ENCODE results near the gene SMARCD3.

Gene SMARCD3

GRCh38 chr7:151207804-151208203 is 40.7 kb downstream of the SMARCD3 start:
- no peak for DNase-seq

GRCh38 chr7:151207315-151207714 is 41.2 kb downstream of the SMARCD3 start:
- no peak for DNase-seq

- no peak for DNase-seq
Observed at GRCh38 chr7:151206914-151207313, 41.6 kb downstream of the SMARCD3 start.

DNA sequence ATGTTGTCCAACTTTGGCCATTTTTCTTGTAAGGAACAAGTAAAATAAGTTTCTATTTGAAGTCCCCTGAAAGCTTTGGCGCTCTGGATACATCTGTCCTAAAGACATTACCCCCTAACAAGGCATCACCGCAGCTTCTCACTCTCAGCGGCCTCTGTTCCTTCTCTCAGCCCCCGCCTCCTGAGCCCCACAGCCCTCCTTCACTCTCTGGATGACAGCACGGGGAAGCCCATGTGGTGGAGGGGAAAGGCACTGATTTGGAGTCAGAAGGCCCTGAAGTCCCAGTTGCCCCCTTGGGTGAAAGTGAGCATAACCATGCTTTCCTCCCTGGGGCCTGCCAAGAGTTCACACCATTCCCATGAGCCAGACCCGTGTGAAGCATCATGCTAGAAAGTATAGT is 42.8 kb downstream of the SMARCD3 start:
- DNase-seq = no peak

DNA sequence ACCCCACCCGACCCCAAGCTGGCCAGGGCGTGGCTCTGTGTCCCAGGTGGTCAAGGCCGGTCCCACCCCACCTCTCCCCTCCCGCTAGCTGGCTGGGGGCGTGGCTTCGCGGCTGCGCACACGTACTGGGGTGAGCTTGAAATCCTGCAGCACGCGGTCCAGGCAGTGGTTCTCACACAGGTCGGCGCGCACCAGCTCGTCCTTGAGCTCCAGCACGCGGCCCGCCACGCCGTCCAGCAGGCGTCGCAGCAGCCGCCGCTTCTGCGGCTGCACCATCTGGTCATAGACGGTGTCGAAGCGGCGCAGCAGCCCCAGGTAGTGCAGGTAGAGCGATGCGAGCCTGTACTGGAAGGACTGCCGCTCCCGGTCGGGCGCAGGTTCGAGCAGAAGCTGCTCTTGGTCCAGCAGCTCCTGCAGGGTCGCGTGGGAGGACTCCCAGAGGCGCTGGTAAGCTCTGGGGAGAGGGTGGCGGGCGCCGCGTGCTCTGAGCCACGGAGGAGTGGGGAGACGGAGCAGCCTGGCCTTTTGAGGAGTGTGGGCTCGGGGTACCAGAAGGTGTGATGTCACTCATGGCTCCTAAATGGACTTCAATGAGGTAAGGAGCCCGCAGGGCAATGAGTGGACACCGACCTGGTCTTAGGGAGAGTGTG is 44.0 kb downstream of the SMARCD3 start:
- DNase-seq = peak; percentile 28

- no peak for DNase-seq
Observed at GRCh38 chr7:151202836-151203235, 45.7 kb downstream of the SMARCD3 start.

DNA sequence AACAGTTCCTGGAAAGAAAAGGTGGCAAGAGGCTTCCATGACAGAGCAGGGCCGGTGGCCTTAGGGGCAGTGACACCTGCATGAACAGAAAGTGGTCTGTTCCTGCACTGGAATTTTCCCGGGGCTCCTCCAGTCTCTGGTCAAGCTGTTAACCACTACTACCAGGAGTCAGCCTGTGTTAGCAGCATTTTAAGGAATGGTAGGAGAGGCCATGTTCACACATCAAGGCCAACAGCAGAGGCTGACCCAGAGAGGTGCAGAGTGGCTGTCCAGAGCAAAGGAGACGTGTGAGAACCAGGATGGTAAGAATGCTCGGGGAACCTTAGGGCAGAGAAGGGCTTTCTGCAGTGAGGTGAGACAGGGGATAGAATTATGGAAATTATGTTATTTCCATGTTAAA is 46.7 kb downstream of the SMARCD3 start:
- no peak for DNase-seq

GRCh38 chr7:151201344-151201743 is 47.1 kb downstream of the SMARCD3 start:
- DNase-seq = no peak

- peak; percentile 25 for DNase-seq
Observed at GRCh38 chr7:151198945-151199848, 49.3 kb downstream of the SMARCD3 start.

DNA sequence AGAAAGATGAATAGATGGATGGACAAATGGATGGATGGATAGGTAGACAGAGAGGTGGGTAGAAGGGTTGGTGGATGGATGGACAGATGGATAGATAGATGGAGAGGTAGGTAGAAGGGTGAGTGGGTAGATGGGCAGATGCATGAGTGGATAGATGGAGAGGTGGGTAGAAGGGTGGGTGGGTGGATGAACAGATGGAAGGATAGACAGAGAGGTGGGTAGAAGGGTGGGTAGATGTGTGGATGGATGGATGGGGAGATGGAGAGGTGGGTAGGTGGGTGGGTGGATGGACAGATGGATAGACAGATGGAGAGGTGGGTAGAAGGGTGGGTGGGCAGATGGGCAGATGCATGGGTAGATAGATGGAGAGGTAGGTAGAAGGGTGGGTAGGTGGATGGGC is 50.6 kb downstream of the SMARCD3 start:
- DNase-seq = no peak

GRCh38 chr7:151195616-151196450 is 52.7 kb downstream of the SMARCD3 start:
- DNase-seq = no peak

DNA sequence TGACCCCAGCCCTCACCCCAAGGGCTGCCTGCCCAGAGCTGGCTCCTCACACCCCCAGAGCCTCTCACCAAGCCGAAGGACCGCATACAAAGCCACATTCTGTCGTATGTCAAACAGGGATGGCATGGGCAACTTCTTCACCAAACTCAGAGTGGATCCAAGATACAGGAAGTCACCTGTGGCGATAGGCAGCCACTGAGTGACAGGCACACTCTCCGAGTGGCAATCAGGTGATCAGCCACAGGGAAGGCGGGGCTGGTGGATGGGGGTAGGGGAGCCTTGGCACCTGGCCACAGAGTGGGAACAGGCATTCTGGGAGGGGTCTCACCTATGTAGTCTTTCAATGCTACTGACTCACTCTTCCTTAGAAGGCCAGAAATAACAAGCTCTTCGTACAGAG is 54.3 kb downstream of the SMARCD3 start:
- no peak for DNase-seq

- no peak for DNase-seq
Observed at GRCh38 chr7:151193203-151193978, 55.1 kb downstream of the SMARCD3 start.

DNA sequence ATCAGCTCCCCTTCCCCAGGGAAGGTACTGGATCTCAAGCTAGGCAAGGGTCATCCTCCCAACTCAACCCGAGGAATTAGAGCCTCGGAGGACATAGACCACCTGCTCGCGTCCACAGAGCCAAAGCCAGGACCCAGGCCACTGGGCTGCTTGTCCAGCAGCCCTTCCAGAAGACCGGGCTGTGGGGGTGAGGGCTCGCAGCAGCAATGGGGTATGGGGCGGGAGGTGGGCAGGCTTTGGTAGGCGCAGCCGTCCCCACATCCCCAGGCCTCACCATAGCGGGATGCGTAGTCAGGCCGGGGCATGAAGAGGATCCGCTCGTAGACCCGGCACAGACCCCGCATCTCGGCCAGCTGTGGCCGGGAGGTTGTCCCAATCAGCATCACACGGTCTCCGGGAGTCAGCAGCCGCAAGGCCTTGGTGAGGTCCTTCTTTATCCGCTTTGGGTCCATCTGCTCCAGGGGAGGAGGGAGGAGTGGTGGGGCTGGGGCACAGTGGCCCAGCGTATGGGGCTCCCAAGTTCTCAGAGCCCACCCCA is 56.4 kb downstream of the SMARCD3 start:
- DNase-seq = no peak

GRCh38 chr7:151191544-151191943 is 57.0 kb downstream of the SMARCD3 start:
- peak; percentile 8 for DNase-seq

DNA sequence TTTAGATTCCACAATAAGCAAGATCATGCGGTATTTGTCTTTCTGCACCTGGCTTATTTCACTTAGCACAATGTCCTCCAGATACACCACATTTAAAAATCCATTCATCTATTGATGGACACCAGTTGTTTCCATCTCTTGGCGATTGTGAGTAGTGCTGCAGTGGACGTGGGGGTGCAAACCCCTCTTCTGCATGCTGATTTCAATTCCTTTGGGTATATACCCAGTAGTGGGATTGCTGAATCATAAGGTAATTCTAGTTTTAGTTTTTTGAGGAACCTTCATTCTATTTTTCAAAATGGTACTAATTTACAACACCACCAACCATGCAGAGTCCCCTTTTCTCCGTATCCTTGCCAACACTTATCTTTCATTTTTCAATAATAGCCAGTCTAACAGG is 59.5 kb downstream of the SMARCD3 start:
- DNase-seq = no peak

Data from NCI-H146 (cell line).